Measurements from ENCODE around the gene IL34. TPM values are rescaled to one million over a fixed set of nuclear protein-coding genes. Genes with fewer than 3 reads are reported as not detected.
"Not testable (repeated sequence)": the region's sequence is repeated elsewhere in the genome, so short reads cannot be mapped to it uniquely, and the experiment has no call there.

IL34 gene
- total RNA-seq, 2 experiments from 2014 or later, result not detected

GRCh38 chr16:70630960-70631745 is 15.2 kb upstream of the IL34 start:
- POLR2A ChIA-PET, result no interaction called here
- CTCF ChIA-PET, result no interaction called here

DNA sequence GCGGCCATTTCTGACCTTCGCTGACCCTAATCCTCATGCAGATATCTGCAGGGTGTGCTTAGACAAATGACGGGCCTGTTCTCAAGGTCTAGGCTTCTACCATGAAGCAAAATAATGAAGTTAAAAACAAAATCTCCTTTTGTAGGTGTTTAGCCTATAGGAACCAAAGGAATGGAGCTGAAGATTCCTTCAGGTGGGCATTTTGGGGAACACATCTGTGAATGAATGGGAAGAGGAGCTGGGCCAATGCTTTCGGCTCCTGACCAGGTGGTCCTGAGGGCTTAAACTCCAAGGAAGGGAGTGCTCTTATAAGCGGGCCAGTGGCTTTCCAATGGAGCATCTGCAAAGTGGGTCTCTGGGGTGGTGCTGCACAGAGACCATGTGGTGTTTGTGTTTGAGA is 14.1 kb upstream of the IL34 start:
- POLR2A ChIA-PET, result no interaction called here
- CTCF ChIA-PET, result no interaction called here

- POLR2A ChIA-PET, CTCF ChIA-PET: not testable (repeated sequence)
These were observed 12.7 kb upstream of the IL34 start for GRCh38 chr16:70633617-70634016.

GRCh38 chr16:70634861-70635260 is 11.5 kb upstream of the IL34 start:
- POLR2A ChIA-PET, result no interaction called here
- CTCF ChIA-PET, result no interaction called here

DNA sequence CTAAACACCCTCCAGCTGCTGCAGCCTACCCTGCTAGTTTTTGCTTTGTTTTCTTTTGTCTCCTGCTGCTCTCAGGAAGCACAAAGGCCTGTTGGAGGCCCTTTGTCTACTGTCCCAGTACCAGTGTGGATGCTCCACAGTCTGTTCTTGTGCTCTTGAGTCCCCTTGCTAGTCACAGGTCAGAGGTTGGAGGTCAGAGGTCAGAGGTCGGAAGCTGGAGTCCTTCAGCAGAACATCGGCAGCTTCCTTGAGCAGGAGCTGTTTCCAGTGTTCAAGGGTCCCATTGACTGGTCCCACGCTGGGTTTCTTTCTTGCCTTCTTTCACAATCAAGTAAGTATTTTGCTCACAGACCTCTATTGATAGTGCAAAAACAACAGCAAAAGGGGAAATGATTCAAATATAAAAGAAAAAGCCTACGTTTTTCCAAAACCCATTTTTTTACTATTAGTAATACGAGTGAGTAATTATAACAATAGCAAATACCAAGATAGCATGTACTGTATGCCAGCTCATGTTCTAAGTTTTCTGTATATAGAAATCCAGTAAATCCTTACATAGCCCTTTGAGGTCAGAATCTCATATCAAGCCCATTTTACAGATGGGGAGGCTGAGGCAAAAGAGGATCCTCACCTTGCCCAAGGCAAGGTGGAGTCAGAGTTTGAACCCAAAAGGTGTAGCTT is 10.9 kb upstream of the IL34 start:
- ChIA-PET POLR2A (no interaction called here), CTCF (interaction anchor here (0.6 to 0.8 kb wide), 2 partner anchors 136 to 142 kb away, joined by 3 read pairs; no protein-coding TSS in a partner anchor)

GRCh38 chr16:70638814-70639792 is 7.3 kb upstream of the IL34 start:
- ChIA-PET POLR2A (no interaction called here), CTCF (interaction anchor here (0.5 kb wide), 1 partner anchor 14 kb away, joined by 3 read pairs; no protein-coding TSS in a partner anchor)

- ChIA-PET CTCF (interaction anchor here (0.7 kb wide), 1 partner anchor 598 kb away, joined by 3 read pairs; no protein-coding TSS in a partner anchor), POLR2A (no interaction called here)
These were observed 3.7 kb upstream of the IL34 start for GRCh38 chr16:70642633-70643032.

DNA sequence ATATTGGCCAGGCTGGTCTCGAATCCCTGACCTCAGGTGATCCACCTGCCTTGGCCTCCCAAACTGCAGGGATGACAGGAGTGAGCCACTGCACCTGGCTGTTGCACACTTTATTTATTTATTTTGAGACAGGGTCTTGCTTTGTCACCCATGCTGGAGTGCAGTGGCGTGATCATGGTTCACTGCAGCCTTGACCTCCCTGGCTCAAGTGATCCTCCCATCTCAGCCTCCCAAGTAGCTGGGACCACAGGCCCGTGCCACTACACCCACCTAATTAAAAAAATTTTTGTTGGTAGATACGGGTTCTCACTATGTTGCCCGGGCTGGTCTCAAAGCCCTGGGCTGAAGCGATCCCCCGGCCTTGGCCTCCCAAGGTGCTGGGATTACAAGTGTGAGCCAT is 3.1 kb upstream of the IL34 start:
- CTCF ChIA-PET, POLR2A ChIA-PET: not testable (repeated sequence)

DNA sequence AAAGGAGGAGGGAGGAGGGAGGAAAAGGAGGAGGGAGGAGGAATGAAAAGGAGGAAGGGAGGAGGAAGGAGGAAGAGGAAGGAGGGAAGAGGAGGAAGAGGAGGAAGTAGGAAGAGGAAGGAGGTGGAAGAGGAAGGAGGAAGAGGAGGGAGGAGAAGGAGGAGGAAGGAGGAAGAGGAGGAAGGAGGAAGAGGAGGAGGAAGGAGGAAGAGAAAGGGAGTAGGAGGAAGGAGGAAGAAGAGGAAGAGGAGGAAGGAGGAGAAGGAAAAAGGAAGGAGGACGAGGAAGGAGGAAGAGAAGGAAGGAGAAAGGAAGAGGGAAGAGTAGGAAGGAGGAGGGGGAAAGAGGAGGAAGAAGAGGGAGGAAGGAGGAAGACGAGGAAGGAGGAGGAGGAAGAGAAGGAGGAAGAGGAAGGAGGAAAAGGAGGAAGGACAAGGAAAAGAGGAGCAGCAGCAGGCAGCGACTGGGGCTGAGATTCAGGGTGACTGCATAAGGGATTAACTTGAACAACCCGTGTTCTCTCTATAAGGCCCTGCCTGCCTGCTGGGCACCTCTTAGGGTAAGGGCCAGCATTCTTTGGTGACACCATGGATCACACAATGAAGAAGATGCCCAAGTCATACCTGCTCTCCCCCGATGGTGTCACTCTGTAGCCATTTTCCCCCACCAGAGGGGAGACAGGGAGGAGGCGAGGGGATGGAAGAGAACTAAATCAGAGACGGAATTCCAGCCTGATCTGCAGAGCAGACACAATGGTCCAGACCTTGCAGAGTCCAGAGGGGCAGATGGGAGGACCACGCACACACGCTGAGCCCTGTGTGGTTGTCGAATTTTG is 1.4 kb upstream of the IL34 start:
- ChIA-PET CTCF (no interaction called here), POLR2A (no interaction called here)

DNA sequence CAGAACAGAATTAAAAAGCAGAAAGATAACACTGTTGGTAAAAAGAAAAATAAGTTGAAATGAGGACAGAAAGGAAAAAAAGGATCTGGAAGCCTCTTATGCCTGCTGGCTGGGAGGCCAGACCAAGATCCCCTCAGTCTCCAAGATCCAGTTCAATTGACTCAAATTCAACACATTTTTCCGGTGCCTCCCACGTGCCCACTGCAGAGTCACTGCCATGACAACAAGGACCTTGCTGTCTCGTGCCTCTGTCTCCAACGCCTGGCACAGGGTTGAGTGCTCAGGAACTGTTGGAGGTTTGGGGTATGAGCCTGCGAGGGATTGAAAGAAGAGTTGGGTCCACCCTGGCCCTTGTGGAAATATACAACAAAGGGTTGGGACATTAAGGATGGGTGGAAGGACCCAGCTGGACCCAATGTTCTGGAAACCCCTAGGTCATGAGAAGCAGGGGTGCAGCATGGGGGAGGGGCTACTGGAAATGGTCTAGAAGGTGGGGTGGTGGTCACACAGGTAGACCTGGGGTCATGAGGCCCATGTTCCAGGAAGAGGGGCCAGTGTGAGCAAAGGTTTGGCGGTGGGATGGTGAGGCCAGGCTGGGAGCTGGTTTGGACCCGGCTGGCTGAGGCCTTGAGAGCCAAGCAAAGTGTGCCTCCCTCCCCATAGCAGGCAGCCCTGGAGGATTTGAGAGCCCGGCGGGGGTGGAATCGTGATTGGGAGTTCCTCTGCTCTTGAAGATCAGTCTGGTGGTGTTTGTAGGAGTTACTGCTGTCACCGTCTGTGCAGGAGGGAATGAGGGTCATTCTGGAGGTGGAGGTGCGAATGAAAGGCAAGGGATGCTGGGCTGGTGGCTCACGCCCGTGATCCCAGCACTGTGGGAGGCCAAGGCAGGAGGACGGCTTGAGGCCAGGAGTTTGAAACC is 1.3 kb downstream of the IL34 start:
- POLR2A ChIA-PET, result no interaction called here
- CTCF ChIA-PET, result no interaction called here

DNA sequence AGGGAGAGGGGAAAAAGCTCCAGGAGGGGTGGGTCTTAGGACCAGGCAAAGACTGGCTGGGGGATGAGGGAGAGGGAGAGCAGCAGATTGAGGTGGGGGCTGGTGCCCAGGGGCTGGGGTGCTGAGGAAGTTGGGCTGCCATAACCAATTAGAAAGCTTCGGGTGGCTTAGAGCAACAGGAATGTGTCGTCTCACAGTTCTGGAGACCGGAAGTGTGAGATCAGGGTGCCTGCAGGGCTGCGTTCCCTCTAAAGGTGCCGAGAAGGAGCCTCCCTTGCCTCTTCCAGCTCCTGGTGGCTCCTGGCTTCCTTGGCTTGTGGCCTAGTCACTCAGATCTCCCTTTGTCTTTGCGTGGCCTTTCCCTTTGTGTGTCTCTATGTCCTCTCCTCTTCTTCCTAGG is 2.2 kb downstream of the IL34 start:
- CTCF ChIA-PET, result interaction anchor here (0.6 to 0.7 kb wide), 2 partner anchors 36 to 210 kb away, joined by 3 read pairs; no protein-coding TSS in a partner anchor
- POLR2A ChIA-PET, result no interaction called here

DNA sequence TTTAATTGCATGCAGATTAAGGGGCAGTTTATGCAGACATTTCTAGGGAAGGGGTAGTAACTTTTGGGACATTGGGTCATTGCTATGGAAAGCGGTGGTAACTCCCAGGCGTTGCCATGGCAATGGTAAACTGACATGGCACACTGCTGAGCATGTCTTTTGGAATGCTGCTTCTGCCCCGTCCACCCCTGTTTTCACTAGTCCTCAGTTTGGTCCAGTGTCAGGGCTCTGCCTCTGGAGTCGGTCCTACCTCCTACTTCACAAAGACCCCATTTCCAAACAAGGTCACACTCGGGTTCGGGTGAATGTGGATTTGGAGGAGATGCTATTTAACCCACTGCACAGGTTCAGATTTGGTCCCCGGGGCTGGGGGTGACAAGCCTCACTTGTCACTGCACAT is 2.9 kb downstream of the IL34 start:
- CTCF ChIA-PET, result no interaction called here
- POLR2A ChIA-PET, result no interaction called here

DNA sequence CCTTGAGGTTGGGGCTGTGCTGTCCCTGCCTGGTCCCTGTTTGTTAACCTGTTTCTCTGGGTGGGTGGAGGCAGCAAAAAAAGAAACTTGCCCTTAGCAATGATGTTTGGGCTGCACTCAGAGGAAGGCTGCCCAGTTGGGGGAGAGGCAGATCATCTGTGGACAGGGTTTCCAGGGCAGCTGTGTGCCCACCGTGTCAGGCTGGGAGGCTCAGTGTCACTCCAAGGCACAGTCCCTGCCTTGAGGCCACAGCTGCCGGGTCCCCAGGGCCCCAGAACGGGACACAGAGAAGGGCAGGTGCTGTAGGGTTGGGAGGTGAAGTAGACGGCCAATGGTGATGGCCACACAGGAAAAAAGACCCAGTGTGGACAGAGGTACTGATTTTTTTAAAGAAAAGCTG is 3.9 kb downstream of the IL34 start:
- CTCF ChIA-PET, result no interaction called here

GRCh38 chr16:70651524-70651923 is 5.2 kb downstream of the IL34 start:
- POLR2A ChIA-PET, result no interaction called here
- CTCF ChIA-PET, result interaction anchor here (0.9 to 1.1 kb wide), 2 partner anchors 77 to 120 kb away, joined by 3 read pairs; no protein-coding TSS in a partner anchor

More for the DNA sequence above, 3.9 kb downstream of the IL34 start:
- POLR2A ChIA-PET, result no interaction called here

DNA sequence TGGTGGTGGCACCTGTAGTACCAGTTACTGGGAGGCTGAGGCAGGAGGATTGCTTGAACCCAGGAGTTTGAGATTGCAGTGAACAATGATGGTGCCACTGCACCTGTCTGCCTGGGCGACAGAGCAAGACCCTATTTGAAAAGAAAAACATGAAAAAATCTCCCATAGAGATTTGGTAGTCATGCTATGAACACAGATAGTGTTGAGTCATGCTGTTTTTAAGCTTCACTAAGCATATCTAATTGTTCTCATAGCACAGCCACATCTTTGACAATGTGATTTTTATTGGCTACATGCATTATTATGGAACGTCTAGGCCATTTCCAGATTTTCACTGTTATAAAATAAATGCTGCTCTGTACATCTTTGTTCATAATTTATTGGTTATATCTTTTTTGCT is 6.0 kb downstream of the IL34 start:
- ChIA-PET POLR2A (no interaction called here), CTCF (interaction anchor here (0.6 to 1.3 kb wide), 4 partner anchors 78 to 322 kb away, joined by 3 read pairs; no protein-coding TSS in a partner anchor)

DNA sequence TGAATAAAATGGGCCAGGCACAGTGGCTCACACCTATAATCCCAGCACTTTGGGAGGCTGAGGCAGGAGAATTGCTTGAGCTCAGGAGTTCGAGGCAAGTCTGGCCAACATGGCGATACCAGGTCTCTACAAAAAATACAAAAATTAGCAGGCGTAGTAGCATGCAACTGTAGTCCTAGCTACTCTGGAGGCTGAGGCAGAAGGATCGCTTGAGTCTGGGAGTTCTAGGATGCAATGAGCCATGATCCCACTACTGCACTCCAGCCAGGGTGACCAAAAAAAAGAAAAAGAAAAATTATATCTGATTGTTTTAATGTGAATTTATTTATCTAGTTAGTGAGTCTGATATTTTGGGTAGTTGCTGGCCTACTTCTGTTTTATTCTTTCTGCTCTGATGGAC is 7.0 kb downstream of the IL34 start:
- CTCF ChIA-PET, result interaction anchor here (0.6 to 1.5 kb wide), 8 partner anchors 15 to 323 kb away, joined by 3 read pairs; no protein-coding TSS in a partner anchor
- POLR2A ChIA-PET, result no interaction called here

- POLR2A ChIA-PET, result no interaction called here
- CTCF ChIA-PET, result interaction anchor here (1.0 to 1.5 kb wide), 5 partner anchors 15 to 322 kb away, joined by 3 to 7 read pairs (median 3); no protein-coding TSS in a partner anchor
These were observed 7.7 kb downstream of the IL34 start for GRCh38 chr16:70653809-70654771.

Measured in activated CD8-positive, alpha-beta memory T cell treated with anti-CD3 and anti-CD28 coated beads for 36 hours (primary cell).